Neutrophil (primary cell): ENCODE data around the gene BACH2.

Experiments used
- H3K27ac ChIP-seq: fragments of 200-600 bp; sonication (generic); 2 replicates; pipeline ENCODE4 v1.5.1; 2016; ENCODE audit warnings: mild to moderate bottlenecking, moderate library complexity
- H3K27me3 ChIP-seq: fragments of 200-600 bp; sonication (generic); 2 replicates; pipeline ENCODE4 v1.6.0; 2016; ENCODE audit warnings: mild to moderate bottlenecking
- H3K36me3 ChIP-seq: fragments of 200-600 bp; sonication (generic); 2 replicates; pipeline ENCODE4 v1.5.1; 2017
- H3K4me1 ChIP-seq, 2 experiments: fragments of 200-600 bp in 1 of 2; sonication (generic) in 1 of 2; 1 replicate in 1 of 2; 2 replicates in 1 of 2; pipeline versions ENCODE4 v1.5.1 to v1.6.1; 2013 to 2016; ENCODE audit warnings: low read depth in 1 of 2, low read length in 1 of 2, mild to moderate bottlenecking in 1 of 2, moderate library complexity in 1 of 2; ENCODE audit not compliant: control insufficient read depth in 1 of 2, insufficient read depth in 1 of 2
- H3K4me3 ChIP-seq, 2 experiments: fragments of 200-600 bp in 1 of 2; sonication (generic) in 1 of 2; 1 replicate in 1 of 2; 2 replicates in 1 of 2; pipeline ENCODE4 v1.5.1; 2013 to 2016; ENCODE audit warnings: low read depth in 1 of 2, low read length in 1 of 2, mild to moderate bottlenecking in 1 of 2, moderate library complexity in 1 of 2
- H3K9me3 ChIP-seq: fragments of 200-600 bp; sonication (generic); 2 replicates; pipeline ENCODE4 v1.5.1; 2016
- CTCF ChIP-seq: fragments of 200-600 bp; sonication (generic); IDR thresholded peaks from 2 replicates; pipeline ENCODE4 v1.5.1; 2016; ENCODE audit warnings: antibody characterized with exemption

BACH2 gene

GRCh38 chr6:89921691-89922090 lies 375.0 kb downstream of the BACH2 start:
- no peaks in the 10 kb centered on the region for H3K27me3 ChIP-seq
- no peak for TF ChIP-seq CTCF
- H3K4me1 ChIP-seq: peaks cover 0 to 4% of the 10 kb centered on the region in 2 experiments
- no peaks in the 10 kb centered on the region for H3K36me3 ChIP-seq
- no peak overlapping the region for H3K27ac ChIP-seq
- no peak overlapping the region for H3K4me3 ChIP-seq
- no peaks in the 10 kb centered on the region for H3K9me3 ChIP-seq

- no peak overlapping the region for H3K4me3 ChIP-seq
- no peak overlapping the region for H3K27ac ChIP-seq
- peaks cover 0 to 4% of the 10 kb centered on the region in 2 experiments for H3K4me1 ChIP-seq
- no peaks in the 10 kb centered on the region for H3K27me3 ChIP-seq
- no peaks in the 10 kb centered on the region for H3K9me3 ChIP-seq
- H3K36me3 ChIP-seq: no peaks in the 10 kb centered on the region
- TF ChIP-seq CTCF: no peak
These were observed 375.4 kb downstream of the BACH2 start for GRCh38 chr6:89921197-89921596.

- no peak overlapping the region for H3K4me3 ChIP-seq
- TF ChIP-seq CTCF: no peak
- H3K27ac ChIP-seq: no peak overlapping the region
These were observed 378.8 kb downstream of the BACH2 start for GRCh38 chr6:89917801-89918366.

GRCh38 chr6:89917216-89917615 lies 379.4 kb downstream of the BACH2 start:
- Histone ChIP-seq H3K27ac (no peak overlapping the region), H3K4me3 (no peak overlapping the region), H3K4me1 (no peaks in the 10 kb centered on the region), H3K36me3 (no peaks in the 10 kb centered on the region), H3K27me3 (no peaks in the 10 kb centered on the region), H3K9me3 (no peaks in the 10 kb centered on the region)
- no peak for TF ChIP-seq CTCF

More at GRCh38 chr6:89917801-89918366, 378.8 kb downstream of the BACH2 start:
- Histone ChIP-seq H3K27me3 (no peaks in the 10 kb centered on the region), H3K36me3 (no peaks in the 10 kb centered on the region), H3K9me3 (no peaks in the 10 kb centered on the region), H3K4me1 (no peaks in the 10 kb centered on the region)

GRCh38 chr6:89916136-89916920 lies 380.3 kb downstream of the BACH2 start:
- Histone ChIP-seq H3K4me3 (no peak overlapping the region), H3K27ac (no peak overlapping the region), H3K4me1 (no peaks in the 10 kb centered on the region), H3K27me3 (no peaks in the 10 kb centered on the region), H3K9me3 (no peaks in the 10 kb centered on the region), H3K36me3 (no peaks in the 10 kb centered on the region)
- no peak for TF ChIP-seq CTCF
